HG02852 (cell line): ENCODE results near the gene PIGQ.

ENCODE experiments used
- ATAC-seq: cut with Tn5 transposase; IDR thresholded peaks from one replicate; pipeline ENCODE4 v1.9.1; 2021; ENCODE audit warnings: mild to moderate bottlenecking, moderate library complexity; ENCODE audit not compliant: unreplicated experiment

The PIGQ gene

GRCh38 chr16:566475-567372 is 3.0 kb upstream of the PIGQ start, which contains the start of gene NHLRC4:
Gene NHLRC4, plus strand, starts transcription at chr16:567005. Its CDS starts 1,043 bp downstream, at chr16:568048.
- no peak for ATAC-seq

- no peak for ATAC-seq
Observed at GRCh38 chr16:567373-568256, 2.2 kb upstream of the PIGQ start.

- ATAC-seq: no peak
Observed at GRCh38 chr16:568401-569258, 1.1 kb upstream of the PIGQ start.

- no peak for ATAC-seq
Observed at GRCh38 chr16:572865-573650, 3.3 kb downstream of the PIGQ start.

- no peak for ATAC-seq
Observed at GRCh38 chr16:574021-574760, 4.4 kb downstream of the PIGQ start.

GRCh38 chr16:575354-576196 is 5.8 kb downstream of the PIGQ start:
- ATAC-seq: no peak

- no peak for ATAC-seq
Observed at GRCh38 chr16:576197-576822, 6.5 kb downstream of the PIGQ start.

GRCh38 chr16:576823-577201 is 7.0 kb downstream of the PIGQ start:
- no peak for ATAC-seq

- ATAC-seq: no peak
Observed at GRCh38 chr16:577796-578195, 8.0 kb downstream of the PIGQ start.

- ATAC-seq: no peak
Observed at GRCh38 chr16:578232-578869, 8.6 kb downstream of the PIGQ start.

GRCh38 chr16:578870-579405 is 9.2 kb downstream of the PIGQ start:
- no peak for ATAC-seq

GRCh38 chr16:580141-580945 is 10.6 kb downstream of the PIGQ start:
- ATAC-seq: no peak

- no peak for ATAC-seq
Observed at GRCh38 chr16:580946-581498, 11.3 kb downstream of the PIGQ start.

- ATAC-seq: no peak
Observed at GRCh38 chr16:582218-582613, 12.4 kb downstream of the PIGQ start.

- no peak for ATAC-seq
Observed at GRCh38 chr16:582614-583331, 13.0 kb downstream of the PIGQ start.

- ATAC-seq: no peak
Observed at GRCh38 chr16:583470-583814, 13.7 kb downstream of the PIGQ start.
